GM04504 (cell line): Measurements from ENCODE around the gene SLC6A15.

Experiments used
- DNase-seq: peaks from one replicate; pipeline ENCODE4 v3.0.0-alpha.2; 2012; ENCODE audit warnings: low read depth

Gene SLC6A15

GRCh38 chr12:84874125-84874824 lies 38.3 kb downstream of the SLC6A15 start:
- DNase-seq, result peak; percentile 25

DNA sequence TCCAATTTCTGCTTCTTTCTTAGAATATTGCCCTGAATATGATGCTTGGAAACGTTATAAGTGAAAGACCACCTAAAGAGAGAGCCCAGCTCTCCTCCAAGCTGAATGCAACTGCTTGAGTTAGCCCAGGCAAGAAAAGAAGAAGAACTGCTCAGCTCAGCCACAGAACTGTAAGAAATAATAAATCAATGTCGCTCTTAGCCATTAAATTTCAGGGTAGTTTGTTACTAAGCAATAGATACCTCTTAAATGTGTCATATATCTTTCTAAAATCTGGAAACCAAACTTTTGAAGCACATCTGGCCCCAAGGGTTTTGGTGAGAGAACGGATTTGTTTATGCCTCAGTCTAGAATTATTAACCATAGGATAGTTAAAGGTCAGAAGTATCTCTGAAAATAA lies 50.4 kb downstream of the SLC6A15 start:
- peak; percentile 38 for DNase-seq

GRCh38 chr12:84860718-84861117 lies 51.9 kb downstream of the SLC6A15 start:
- DNase-seq, result no peak

- DNase-seq, result no peak
These were observed 53.8 kb downstream of the SLC6A15 start for GRCh38 chr12:84858796-84859195.

DNA sequence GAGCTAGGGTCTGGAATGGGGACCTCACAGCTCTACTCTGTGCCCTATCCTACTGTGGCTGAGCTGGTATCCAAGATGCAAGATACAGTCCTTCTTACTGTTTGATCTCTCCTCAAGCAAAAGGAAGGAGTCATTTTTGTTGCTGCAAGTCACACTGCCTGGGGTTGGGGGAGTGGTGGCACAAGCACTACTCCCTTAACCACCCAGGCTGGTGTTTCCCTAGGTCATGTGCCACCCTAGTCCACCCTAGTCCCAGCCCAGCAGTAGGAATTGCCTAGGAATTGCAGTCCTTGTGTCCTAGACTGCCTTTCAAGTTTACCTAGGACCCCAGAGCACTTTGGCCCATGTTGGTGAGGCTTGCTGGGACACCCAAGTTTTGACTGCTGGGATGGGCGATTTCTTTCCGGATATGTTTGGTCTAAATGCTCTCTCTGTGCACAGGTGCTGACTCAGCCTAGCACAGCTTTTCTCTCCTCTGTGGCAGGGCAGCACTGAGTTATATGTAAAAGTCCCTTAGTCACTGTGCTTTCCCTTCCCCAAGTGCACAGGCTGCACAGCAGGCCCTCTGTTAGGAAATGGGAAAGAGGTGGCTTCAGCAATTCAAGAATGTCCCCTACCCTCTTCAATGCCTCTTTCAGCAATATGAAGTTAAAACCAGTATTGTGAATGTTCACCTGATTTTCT lies 54.9 kb downstream of the SLC6A15 start:
- no peak for DNase-seq

DNA sequence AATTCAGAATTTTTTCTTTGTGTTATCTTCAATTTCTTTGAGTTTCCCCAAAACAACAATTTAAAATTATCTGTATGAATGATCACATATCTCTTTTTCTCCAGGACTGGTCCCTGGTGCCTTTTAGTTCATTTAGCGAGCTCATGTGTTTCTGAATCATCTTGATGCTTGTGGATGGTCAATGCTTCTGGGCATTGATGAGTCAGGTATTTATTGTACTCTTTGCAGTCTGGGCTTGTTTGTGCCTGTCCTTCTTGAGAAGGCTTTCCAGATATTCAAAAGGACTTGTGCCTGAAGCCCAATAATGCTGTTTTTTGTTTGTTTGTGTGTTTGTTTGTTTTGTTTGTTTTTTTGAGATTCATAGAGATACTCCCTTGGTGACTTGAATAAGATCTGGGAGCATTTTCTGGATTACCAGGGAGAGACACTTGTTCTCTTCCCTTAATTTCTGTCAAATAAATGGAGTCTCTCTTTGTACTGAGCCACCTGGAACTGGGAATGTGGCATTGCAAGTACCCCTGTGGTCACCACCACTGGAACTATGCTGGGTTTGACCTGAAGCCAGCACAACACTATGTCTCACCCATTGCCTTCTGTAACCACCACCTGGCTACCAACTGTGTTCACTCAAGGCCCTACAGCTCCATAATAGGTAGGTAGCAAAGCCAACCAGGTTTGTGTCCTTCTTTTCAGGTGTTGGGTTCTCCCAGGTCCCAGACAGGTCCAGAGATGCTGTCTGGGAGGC lies 56.3 kb downstream of the SLC6A15 start:
- DNase-seq, result no peak

- DNase-seq, result no peak
These were observed 68.9 kb downstream of the SLC6A15 start for GRCh38 chr12:84843593-84844144.

DNA sequence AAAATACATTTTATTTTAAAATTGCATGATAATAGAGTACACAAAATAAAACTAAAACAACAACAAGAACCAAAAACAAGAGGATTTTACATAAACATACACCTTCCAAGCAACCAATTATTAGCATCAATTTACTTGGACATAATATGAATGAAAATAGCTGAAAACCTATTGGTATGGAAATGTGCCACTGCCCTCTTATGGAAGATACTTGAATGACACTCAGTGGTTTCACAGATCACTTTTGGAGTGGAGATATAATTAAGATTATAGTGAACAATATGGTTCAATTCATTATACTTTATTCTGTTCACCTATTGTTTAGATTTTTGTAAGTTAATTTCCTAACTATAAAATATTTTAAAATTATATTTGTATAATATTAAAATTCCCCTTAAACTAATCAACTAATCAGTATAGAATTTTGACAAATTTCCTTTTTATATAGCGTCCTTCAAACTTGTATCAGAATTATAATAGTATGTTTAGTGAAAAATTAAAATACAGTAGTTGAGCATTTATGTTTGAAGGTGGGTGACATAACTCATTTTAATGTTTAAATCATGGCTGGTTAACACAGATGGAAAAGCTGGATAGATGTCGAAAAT lies 70.1 kb downstream of the SLC6A15 start:
- peak; percentile 29 for DNase-seq

- DNase-seq, result no peak
These were observed 71.0 kb downstream of the SLC6A15 start for GRCh38 chr12:84841591-84841990.

DNA sequence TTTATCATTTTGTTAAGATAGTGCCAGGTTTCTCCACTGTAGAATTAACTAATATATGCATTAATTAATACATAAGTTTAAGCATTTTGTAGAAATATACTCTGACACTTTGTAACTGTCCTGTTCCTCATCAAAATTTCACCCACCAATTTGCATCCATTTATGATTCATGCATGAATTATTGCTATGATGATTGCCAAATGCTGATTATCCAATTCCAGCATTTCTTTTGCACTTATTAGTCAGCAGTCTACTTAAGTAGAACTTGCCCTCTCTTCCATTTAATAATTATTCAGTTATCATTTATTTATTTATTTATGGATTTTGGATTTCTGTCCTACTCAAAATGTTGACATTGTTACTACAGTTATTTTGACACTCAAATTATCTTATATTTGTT lies 72.2 kb downstream of the SLC6A15 start:
- no peak for DNase-seq

DNA sequence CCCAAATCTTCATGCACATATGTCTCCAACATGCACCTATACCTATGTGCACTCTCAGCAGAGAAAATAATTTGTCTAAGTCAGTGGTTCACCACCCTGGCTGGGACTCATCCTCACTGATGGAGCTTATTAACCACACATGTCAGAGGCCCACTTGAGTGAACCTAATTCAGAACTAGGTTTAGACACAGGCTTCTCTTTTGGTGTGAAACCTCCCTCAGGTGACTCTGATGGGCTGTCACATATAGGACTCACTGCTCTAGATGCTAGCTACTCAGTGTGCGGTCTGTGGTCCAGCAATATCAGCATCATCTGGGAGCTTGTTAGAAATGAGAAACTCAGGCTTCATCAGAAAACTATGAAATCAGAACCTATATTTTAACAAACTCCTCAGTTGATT lies 85.7 kb downstream of the SLC6A15 start:
- no peak for DNase-seq

GRCh38 chr12:84825149-84825548 lies 87.5 kb downstream of the SLC6A15 start:
- no peak for DNase-seq

DNA sequence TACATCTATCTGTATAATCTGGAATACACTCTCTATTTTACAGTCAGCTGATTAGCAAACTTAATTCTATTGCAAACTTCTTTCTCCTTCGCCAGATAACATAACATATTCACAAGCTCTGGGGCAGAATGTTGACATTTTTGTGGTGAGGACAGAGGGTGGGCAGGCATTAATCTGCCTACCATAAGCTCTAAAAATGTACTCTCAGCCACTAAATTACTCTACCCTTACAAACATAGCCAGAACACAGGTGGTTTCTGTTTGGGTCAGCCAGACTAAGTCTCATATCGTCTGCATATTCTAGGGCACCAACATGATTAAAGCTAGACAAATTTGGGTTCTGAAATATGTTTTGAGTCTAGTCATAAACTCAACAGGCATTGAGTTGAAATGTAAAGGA lies 90.1 kb downstream of the SLC6A15 start:
- peak; percentile 24 for DNase-seq

DNA sequence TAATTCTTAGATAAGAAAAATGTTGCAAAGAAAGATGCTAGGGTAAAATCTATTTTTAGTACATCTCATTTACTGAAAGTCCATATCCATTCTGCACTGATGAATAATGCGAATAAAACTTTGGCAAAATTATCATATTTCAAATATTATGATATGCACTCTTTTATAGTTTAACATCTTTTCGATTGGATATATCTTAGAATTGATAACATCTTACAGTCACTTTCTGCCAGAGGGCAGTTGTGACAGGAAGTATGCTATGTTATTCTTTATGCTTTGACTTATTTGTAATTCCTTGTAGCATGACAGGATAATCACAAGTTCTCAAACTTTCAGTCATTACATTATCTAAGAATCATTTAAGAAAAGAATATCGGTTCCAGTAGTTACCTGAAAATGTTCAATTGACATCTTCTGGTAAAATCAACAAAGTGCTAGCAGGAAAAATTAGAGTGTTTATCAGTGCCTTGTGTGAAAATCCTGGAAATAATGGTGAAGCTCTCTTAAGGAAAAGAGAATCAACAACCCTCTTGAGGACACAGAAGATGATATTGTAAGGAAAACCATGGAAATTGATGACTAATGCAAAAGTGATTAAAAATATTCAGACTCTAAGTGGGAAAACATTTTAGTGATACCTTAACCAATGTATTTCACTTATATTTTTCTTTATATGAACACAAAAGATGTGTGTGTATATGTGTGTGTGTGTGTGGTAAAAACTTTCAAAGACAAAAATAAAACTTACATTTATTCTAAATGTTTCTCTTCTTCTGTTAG lies 95.5 kb downstream of the SLC6A15 start:
- no peak for DNase-seq

GRCh38 chr12:84814664-84815245 lies 97.8 kb downstream of the SLC6A15 start:
- DNase-seq, result peak; percentile 44

GRCh38 chr12:84813780-84814663 lies 98.6 kb downstream of the SLC6A15 start:
- no peak for DNase-seq

- DNase-seq, result no peak
These were observed 101.3 kb downstream of the SLC6A15 start for GRCh38 chr12:84811291-84811690.

DNA sequence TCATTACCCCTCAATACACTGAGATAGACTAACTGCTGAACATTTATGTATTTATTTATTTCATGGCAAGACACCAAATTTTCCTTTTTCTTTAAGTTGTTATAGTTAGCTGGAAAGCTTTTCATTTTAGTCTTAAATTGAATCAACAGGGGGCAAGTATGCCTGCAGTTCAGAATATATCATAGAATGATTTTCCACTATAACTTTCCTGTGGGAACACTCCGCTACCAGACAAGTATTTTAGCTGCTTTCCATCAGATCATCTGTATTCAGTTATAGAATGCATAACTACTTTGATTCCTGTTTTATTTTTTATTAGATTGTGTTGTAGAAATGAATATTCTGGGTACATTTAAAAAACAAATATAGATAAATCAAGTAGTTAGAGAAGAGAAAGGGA lies 102.0 kb downstream of the SLC6A15 start:
- no peak for DNase-seq
